ENCODE measurements around the gene LIN7B. TPM values are rescaled to one million over a fixed set of nuclear protein-coding genes. Genes with fewer than 3 reads are reported as not detected.
A peak's percentile ranks its signal among the peaks of the same experiment; 100 is the strongest.

LIN7B gene
- total and polyA plus RNA-seq, 9 of the 15 experiments (the other 6 are each of a cell fraction or from before 2014, with no cell fraction given): 0.89 to 15.7 (median 4.0) TPM

DNA sequence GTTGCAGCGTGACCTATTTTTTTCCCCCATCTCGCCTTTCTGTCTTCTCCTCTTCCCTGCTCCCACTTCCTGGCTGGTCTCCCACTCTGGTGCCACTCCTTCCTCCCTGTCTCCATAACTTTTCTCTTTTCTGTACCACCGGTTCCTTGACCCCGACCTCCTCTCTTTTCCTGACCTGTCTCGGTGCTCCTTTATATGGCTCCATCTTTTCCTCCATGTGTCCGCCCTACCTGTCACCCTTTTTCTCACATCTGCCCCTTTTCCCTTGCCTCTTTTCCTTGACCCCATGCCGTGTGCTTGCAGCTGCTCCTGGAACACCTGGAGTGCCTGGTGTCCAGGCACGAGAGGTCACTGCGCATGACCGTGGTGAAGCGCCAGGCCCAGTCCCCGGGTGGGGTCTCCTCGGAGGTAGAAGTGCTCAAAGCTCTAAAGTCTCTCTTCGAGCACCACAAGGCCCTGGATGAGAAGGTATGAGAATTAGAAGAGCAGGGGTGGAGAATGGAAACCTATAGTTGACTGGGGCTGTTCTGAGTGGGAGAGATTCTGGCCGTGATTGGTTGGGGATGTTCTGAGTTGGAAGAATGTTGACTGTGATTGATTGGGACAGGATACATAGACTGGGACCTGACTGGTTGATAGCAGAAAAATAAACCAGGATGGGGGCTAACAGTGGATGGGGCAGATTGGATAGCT lies 14.5 kb downstream of the LIN7B start:
- in situ Hi-C loops (cut with MboI) (no loop called here), intact Hi-C loops (cut with micrococcal nuclease) (loop anchor here (2.0 kb wide), 1 partner anchor 14 kb away; no protein-coding TSS in a partner anchor)
- Histone ChIP-seq H2AFZ (ENCODE audit: low read depth, low read length) (peak overlapping the region; percentile 100), H3K27me3 (ENCODE audit: control insufficient read depth in 2 of 2, insufficient read depth in 2 of 2, low read length in 2 of 2) (no peaks in the 10 kb centered on the region), H3K4me3 (peak overlapping the region; percentile 55), H3K9me3 (replicated peaks; ENCODE audit: control insufficient read depth, insufficient read depth, low read depth, low read length) (no peaks in the 10 kb centered on the region), H3K4me2 (ENCODE audit: insufficient read depth, low read length) (peak overlapping the region; percentile 100), H3K27ac (ENCODE audit: extremely low read depth, low read depth, low read length) (peak overlapping the region; percentile 71), H3K9me1 (ENCODE audit: control insufficient read depth, insufficient read depth, low read length) (no peaks in the 10 kb centered on the region), H4K20me1 (replicated peaks; ENCODE audit: control insufficient read depth, insufficient read depth, low read length) (no peaks in the 10 kb centered on the region), H3K79me2 (ENCODE audit: control insufficient read depth, insufficient read depth, low read length) (peaks cover 17% of the 10 kb centered on the region; the same call in 2 of the 3 replicates), H3K4me1 (replicated peaks in 1 of 2; ENCODE audit: control insufficient read depth in 2 of 2, insufficient read depth in 2 of 2, low read length in 2 of 2) (peaks cover 19 to 56% of the 10 kb centered on the region in 2 experiments), H3K36me3 (ENCODE audit: control insufficient read depth, insufficient read depth, low read length) (peaks cover 28% of the 10 kb centered on the region; the same call in 2 of the 3 replicates), H3K9ac (ENCODE audit: insufficient read depth in 1 of 2, low read depth in 2 of 2, low read length in 2 of 2) (peak overlapping the region; percentile 76 to 92)
- 0% methylated on average over 13 of the region's 15 CpGs for WGBS (ENCODE audit: insufficient coverage, low coverage, missing lambda C conversion rate)
- FAIRE-seq: peak; percentile 65
- peak in 2 of 4 experiments; percentile 24 to 36 for DNase-seq (ENCODE audit: extremely low read depth in 1 of 4, low spot score in 3 of 4)
- no peak; the same call in 2 of the 3 replicates for ATAC-seq
- CTCF ChIA-PET (ENCODE audit: low intra/inter-chr PET ratio): interaction anchor here (1.1 kb wide), 1 partner anchor 28 kb away, joined by 5 read pairs; no protein-coding TSS in a partner anchor
- BruUV-seq (replicated peaks): TSS peak; percentile 87
- POLR2A ChIA-PET: interaction anchor here (0.6 to 3.1 kb wide), 8 partner anchors 9 to 72 kb away, joined by 3 to 15 read pairs (median 6); partner anchors contain the start of gene TRPM4
- TF ChIP-seq CHD4 (IDR thresholded peaks at IDR 0.05; ENCODE audit: insufficient read depth, insufficient replicate concordance, low read depth, low read length, poor library complexity, severe bottlenecking): no peak
- TF ChIP-seq NFYB (IDR thresholded peaks at IDR 0.05; ENCODE audit: extremely low read depth, insufficient read length): no peak
- no peak for TF ChIP-seq MXD1 (CRISPR knock-in tag; IDR thresholded peaks at IDR 0.05; ENCODE audit: borderline replicate concordance, poor library complexity, severe bottlenecking)
- TF ChIP-seq ARNT (IDR thresholded peaks at IDR 0.05): no peak; a peak in 1 of 4 replicates
- TF ChIP-seq FIP1L1 (IDR thresholded peaks at IDR 0.05; ENCODE audit: low read depth, low read length, poor library complexity, severe bottlenecking): no peak
- peak in 1 of 2 experiments; percentile 1 for TF ChIP-seq AFF1 (IDR thresholded peaks at IDR 0.05; ENCODE audit: low read depth in 1 of 2, partially characterized antibody in 2 of 2)
- TF ChIP-seq, protein P1, sequence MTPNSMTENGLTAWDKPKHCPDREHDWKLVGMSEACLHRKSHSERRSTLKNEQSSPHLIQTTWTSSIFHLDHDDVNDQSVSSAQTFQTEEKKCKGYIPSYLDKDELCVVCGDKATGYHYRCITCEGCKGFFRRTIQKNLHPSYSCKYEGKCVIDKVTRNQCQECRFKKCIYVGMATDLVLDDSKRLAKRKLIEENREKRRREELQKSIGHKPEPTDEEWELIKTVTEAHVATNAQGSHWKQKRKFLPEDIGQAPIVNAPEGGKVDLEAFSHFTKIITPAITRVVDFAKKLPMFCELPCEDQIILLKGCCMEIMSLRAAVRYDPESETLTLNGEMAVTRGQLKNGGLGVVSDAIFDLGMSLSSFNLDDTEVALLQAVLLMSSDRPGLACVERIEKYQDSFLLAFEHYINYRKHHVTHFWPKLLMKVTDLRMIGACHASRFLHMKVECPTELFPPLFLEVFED (CRISPR knock-in tag; conservative IDR thresholded peaks at IDR 0.05): 0 out of 2 replicates have a peak, but pooled peaks have one; percentile 23
- TF ChIP-seq, protein P2, sequence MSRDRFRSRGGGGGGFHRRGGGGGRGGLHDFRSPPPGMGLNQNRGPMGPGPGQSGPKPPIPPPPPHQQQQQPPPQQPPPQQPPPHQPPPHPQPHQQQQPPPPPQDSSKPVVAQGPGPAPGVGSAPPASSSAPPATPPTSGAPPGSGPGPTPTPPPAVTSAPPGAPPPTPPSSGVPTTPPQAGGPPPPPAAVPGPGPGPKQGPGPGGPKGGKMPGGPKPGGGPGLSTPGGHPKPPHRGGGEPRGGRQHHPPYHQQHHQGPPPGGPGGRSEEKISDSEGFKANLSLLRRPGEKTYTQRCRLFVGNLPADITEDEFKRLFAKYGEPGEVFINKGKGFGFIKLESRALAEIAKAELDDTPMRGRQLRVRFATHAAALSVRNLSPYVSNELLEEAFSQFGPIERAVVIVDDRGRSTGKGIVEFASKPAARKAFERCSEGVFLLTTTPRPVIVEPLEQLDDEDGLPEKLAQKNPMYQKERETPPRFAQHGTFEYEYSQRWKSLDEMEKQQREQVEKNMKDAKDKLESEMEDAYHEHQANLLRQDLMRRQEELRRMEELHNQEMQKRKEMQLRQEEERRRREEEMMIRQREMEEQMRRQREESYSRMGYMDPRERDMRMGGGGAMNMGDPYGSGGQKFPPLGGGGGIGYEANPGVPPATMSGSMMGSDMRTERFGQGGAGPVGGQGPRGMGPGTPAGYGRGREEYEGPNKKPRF (IDR thresholded peaks at IDR 0.05; ENCODE audit: low read depth, low read length): no peak
- no peak for TF ChIP-seq MEF2A (IDR thresholded peaks at IDR 0.05; ENCODE audit: control insufficient read depth, low read depth, low read length)
- TF ChIP-seq RCOR1 (IDR thresholded peaks at IDR 0.05; ENCODE audit: borderline replicate concordance in 1 of 2, low read depth in 2 of 2, low read length in 2 of 2): 0 out of 4 replicates have a peak, but pooled peaks of 1 of the 2 experiments have one; percentile 2
